Fibroblast of lung (primary cell): ENCODE data around the gene ATXN1L.

Experiments used
- EZH2 ChIP-seq: IDR thresholded peaks from 2 replicates; pipeline ENCODE4 v1.5.1; 2012; ENCODE audit warnings: low read length, control low read depth, mild to moderate bottlenecking; ENCODE audit errors: missing control alignments
- TF ChIP-seq, protein P1 (sequence below), 2 donors: IDR thresholded peaks in 1 of 2; conservative IDR thresholded peaks in 1 of 2; 1 replicate in 1 of 2; 2 replicates in 1 of 2; pipeline ENCODE4 v1.5.1; 2011 to 2012; ENCODE audit warnings: low read length in 2 of 2, control low read depth in 1 of 2, inconsistent platforms in 1 of 2, low read depth in 1 of 2, mild to moderate bottlenecking in 1 of 2

DNA sequence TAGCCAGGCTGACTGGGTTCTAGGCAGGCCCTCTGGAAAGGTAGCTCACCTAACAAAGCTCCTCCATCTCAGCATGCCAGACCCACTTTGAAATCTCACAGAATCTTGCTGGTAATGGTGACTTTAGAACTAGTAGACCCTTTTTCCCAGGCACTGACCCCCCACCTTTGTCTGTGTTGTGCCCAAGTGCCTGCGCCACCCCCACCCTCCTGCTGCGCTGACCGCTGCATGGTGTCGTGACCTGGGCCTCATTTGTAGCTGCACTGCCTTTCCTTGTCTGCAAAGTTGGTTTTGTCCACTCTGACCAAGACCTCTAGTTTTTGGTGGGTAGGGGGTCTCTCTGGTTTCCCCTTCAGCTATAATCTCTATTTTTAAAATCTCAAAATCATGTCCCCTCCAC, 6.8 kb downstream of the ATXN1L start:
- no peak for TF ChIP-seq EZH2
- TF ChIP-seq, protein P1, sequence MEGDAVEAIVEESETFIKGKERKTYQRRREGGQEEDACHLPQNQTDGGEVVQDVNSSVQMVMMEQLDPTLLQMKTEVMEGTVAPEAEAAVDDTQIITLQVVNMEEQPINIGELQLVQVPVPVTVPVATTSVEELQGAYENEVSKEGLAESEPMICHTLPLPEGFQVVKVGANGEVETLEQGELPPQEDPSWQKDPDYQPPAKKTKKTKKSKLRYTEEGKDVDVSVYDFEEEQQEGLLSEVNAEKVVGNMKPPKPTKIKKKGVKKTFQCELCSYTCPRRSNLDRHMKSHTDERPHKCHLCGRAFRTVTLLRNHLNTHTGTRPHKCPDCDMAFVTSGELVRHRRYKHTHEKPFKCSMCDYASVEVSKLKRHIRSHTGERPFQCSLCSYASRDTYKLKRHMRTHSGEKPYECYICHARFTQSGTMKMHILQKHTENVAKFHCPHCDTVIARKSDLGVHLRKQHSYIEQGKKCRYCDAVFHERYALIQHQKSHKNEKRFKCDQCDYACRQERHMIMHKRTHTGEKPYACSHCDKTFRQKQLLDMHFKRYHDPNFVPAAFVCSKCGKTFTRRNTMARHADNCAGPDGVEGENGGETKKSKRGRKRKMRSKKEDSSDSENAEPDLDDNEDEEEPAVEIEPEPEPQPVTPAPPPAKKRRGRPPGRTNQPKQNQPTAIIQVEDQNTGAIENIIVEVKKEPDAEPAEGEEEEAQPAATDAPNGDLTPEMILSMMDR (conservative IDR thresholded peaks at IDR 0.05 in 1 of 2, IDR thresholded peaks at IDR 0.05 in 1 of 2; ENCODE audit: low read depth in 1 of 2, low read length in 2 of 2), result no peak
